ENCODE measurements around the gene CASK.

DNA sequence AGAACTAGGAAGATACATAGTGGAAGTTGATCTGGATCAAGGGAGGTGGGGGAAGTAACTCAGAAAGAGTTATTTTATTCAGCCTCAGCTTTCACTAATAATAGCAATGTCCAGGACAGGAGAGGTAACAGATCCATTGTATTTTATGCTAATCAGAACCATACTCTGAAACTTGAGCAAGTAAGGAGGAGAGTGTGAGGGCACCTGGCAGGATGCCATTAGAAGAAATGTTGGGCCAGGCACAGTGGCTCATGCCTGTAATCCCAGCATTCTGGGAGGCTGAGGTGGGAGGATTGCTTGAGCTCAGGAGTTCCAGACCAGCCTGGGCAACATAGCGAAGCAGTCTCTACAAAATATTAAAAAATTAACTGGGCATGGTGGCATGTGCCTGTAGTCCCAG, 218.3 kb downstream of the CASK start:
- TF ChIP-seq POLR2A (IDR thresholded peaks at IDR 0.05; ENCODE audit: low read depth, low read length), result no peak
- TF ChIP-seq PAX5 (IDR thresholded peaks at IDR 0.05; ENCODE audit: insufficient read depth, low read length, severe bottlenecking), result no peak
- no peak for TF ChIP-seq POLR2AphosphoS5 (IDR thresholded peaks at IDR 0.05; ENCODE audit: low read depth, low read length)
- no peak for TF ChIP-seq TAF1 (IDR thresholded peaks at IDR 0.05; ENCODE audit: low read depth, low read length)
